Measurements from ENCODE around the gene CHST15.

The CHST15 gene

GRCh38 chr10:124059551-124059950, 33.8 kb downstream of the CHST15 start:
- H3K4me3 ChIP-seq (ENCODE audit: control insufficient read depth, low read depth, low read length): no peak overlapping the region
- no peak for DNase-seq (ENCODE audit: low read depth)
- TF ChIP-seq CTCF (IDR thresholded peaks at IDR 0.05; ENCODE audit: control insufficient read depth, insufficient read depth, low read depth, low read length, missing control alignments): no peak

- TF ChIP-seq CTCF (IDR thresholded peaks at IDR 0.05; ENCODE audit: control insufficient read depth, insufficient read depth, low read depth, low read length, missing control alignments): no peak
- DNase-seq (ENCODE audit: low read depth): no peak
- H3K4me3 ChIP-seq (ENCODE audit: control insufficient read depth, low read depth, low read length): no peak overlapping the region
Observed at GRCh38 chr10:124058346-124059003, 34.9 kb downstream of the CHST15 start.

GRCh38 chr10:124057601-124058000, 35.8 kb downstream of the CHST15 start:
- TF ChIP-seq CTCF (IDR thresholded peaks at IDR 0.05; ENCODE audit: control insufficient read depth, insufficient read depth, low read depth, low read length, missing control alignments): no peak

GRCh38 chr10:124056337-124056980, 36.9 kb downstream of the CHST15 start:
- TF ChIP-seq CTCF (IDR thresholded peaks at IDR 0.05; ENCODE audit: control insufficient read depth, insufficient read depth, low read depth, low read length, missing control alignments): no peak
- no peak overlapping the region for H3K4me3 ChIP-seq (ENCODE audit: control insufficient read depth, low read depth, low read length)
- no peak for DNase-seq (ENCODE audit: low read depth)

More at GRCh38 chr10:124057601-124058000, 35.8 kb downstream of the CHST15 start:
- DNase-seq (ENCODE audit: low read depth): no peak
- H3K4me3 ChIP-seq (ENCODE audit: control insufficient read depth, low read depth, low read length): no peak overlapping the region

- no peak for DNase-seq (ENCODE audit: low read depth)
- no peak for TF ChIP-seq CTCF (IDR thresholded peaks at IDR 0.05; ENCODE audit: control insufficient read depth, insufficient read depth, low read depth, low read length, missing control alignments)
- H3K4me3 ChIP-seq (ENCODE audit: control insufficient read depth, low read depth, low read length): no peak overlapping the region
Observed at GRCh38 chr10:124053971-124054370, 39.4 kb downstream of the CHST15 start.

- H3K4me3 ChIP-seq (ENCODE audit: control insufficient read depth, low read depth, low read length): no peak overlapping the region
- DNase-seq (ENCODE audit: low read depth): no peak
- TF ChIP-seq CTCF (IDR thresholded peaks at IDR 0.05; ENCODE audit: control insufficient read depth, insufficient read depth, low read depth, low read length, missing control alignments): no peak
Observed at GRCh38 chr10:124052561-124052960, 40.8 kb downstream of the CHST15 start.
